NCI-H2081 treated with DMSO at 0.1 percent for 48 hours (cell line): ENCODE data around the gene PDGFD.

Source experiments
- DNase-seq: peaks from one replicate; lab custom pipeline; 2025; lab: John Stamatoyannopoulos, UW

The PDGFD gene

GRCh38 chr11:104145062-104145461 is 18.9 kb downstream of the PDGFD start:
- DNase-seq = no peak

DNA sequence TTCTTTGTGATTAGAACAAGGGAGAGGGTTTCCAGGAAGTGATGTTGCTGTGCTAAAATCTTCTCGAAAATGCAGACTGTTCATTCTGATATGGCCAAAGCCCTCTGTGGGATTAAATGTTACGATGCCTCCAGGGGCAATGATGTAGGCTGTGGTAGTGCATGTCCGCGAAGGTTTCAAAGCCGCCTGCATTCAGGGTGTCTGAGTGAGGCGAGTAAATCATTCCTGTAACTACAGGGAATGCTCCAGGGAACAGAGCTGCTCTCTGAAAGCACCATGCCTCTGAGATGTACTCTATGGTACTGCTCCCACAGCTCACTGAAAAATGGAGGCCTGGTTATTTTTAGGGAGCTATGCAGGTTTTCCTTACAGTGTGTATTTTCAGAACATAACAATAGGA is 21.2 kb downstream of the PDGFD start:
- no peak for DNase-seq

- no peak for DNase-seq
Measured at GRCh38 chr11:104136861-104137260, 27.1 kb downstream of the PDGFD start.

- DNase-seq = no peak
Measured at GRCh38 chr11:104134745-104135144, 29.2 kb downstream of the PDGFD start.

DNA sequence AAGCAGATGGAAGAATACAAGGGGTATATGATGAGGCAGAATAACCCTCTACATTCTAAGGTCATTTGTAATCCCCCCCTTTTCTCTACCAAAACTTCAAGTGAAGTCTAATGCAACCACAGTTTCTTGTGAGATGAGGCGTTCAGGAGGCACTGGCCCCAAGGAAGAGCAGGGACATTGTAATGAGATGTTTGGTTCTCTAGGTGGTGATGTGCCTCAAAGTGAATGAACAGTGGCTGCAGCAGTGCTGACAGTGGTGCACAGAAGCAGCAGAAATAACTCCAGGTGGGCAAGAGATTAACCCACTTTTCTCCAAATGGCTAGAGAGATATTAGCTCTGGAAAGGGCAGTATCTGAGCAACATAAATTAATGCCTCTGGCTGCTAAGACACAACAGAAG is 33.8 kb downstream of the PDGFD start:
- no peak for DNase-seq

GRCh38 chr11:104129145-104129544 is 34.8 kb downstream of the PDGFD start:
- no peak for DNase-seq

- DNase-seq = no peak
Measured at GRCh38 chr11:104127828-104128227, 36.1 kb downstream of the PDGFD start.

DNA sequence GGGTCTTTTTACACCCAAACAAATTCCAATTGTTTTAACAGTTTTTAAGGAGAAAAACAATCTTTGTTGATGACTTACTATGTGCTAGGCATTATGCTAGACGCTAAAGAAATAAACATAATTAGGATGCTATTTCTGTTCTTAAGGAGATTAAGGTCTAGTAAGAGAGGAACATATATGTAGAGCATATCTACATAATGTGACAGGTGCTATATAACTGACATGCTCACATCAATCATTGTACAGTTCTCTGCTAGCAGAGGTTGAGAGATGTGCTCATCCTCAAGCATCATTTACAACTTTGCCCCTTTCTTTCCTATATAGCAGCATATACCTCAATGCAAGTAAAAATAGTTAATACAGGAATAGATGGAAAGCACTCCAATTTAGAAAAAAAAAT is 37.5 kb downstream of the PDGFD start:
- no peak for DNase-seq

DNA sequence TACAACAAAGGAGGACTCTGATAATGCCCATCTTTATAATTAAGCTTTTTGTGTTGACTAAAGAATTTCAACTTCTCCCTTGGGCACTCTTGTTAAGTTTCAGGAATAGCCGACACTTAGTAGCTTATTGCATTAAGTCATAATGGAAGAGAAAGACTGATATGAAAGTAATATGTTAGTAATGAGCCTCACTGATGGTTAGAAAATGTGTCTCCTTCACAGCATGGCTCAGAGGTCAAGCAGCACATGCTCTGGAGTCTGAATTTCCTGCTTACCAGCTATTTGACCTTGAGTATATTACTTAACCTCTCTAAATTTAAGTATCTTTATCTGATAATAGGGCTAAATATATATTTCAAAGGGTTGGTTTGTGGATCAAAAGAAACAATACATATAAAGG is 39.0 kb downstream of the PDGFD start:
- DNase-seq = no peak

DNA sequence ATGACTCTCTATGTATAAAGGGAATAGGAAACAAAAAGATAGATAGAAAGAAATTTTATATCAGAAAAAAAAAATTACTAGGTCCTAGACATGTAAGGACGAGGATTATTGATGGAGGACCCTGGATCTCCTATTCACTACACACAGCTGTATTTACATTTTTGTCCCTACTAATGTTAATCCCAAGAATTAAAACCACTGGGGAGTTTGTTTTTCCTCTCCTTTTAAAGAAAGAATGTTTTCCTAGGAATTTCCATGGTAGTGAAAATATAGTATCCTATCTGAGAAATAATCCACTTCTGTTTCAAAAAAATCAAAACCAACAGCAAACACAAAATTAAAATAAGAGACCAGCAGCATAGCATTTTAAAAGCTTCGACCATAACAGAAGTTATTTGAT is 41.1 kb downstream of the PDGFD start:
- no peak for DNase-seq

- peak; percentile 55 for DNase-seq
Measured at GRCh38 chr11:104122011-104122635, 41.8 kb downstream of the PDGFD start.

DNA sequence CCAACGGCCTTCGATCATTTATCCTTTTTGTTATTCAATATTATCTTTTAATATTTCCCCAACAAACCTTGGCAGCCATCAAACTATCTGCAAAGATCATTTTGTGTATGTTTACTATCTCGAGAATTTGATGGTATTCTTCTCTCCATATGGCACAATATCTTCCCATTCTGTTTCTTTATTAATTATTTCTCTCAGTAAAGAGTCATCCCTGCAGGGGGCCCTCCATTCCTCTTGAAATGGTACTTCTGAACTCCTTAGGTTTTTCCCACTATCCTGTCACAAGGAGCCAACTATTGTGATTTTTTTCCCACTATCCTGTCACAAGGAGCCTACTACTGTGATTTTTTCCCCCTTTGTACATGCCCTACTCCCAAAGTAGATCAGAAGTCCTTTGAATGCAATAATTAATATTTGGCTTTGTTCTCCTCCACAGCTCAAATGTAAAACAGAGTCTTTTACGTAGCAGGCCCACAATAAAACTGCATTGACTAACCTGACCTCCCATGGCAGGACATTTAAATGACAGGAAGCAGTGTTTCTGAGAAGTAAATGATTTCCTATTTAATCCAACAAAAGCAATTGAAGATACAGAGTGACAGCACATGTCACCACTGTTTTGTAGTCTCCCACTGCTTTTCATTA is 43.3 kb downstream of the PDGFD start:
- DNase-seq = peak; percentile 37

- no peak for DNase-seq
Measured at GRCh38 chr11:104118105-104118744, 45.7 kb downstream of the PDGFD start.

DNA sequence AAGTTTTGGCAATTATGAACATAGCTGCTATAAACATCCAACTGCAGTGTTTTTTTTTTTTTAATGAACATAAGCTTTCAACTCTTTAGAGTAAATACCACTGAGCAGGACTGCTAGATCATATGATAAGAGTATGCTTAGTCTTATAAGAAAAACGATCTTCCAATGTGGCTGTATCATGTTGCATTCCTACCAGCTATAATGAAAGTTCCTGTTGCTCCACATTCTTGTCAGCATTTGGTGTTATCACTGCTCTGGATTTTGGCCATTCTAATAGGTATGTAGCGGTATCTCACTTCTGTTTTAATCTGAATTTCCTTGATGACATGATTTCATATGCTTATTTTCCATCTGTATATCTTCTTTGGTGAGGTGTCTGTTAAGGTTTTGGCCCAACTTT is 50.4 kb downstream of the PDGFD start:
- no peak for DNase-seq

- DNase-seq = no peak
Measured at GRCh38 chr11:104106136-104106754, 57.7 kb downstream of the PDGFD start.

GRCh38 chr11:104105155-104105554 is 58.8 kb downstream of the PDGFD start:
- no peak for DNase-seq

- DNase-seq = no peak
Measured at GRCh38 chr11:104104664-104105063, 59.3 kb downstream of the PDGFD start.

DNA sequence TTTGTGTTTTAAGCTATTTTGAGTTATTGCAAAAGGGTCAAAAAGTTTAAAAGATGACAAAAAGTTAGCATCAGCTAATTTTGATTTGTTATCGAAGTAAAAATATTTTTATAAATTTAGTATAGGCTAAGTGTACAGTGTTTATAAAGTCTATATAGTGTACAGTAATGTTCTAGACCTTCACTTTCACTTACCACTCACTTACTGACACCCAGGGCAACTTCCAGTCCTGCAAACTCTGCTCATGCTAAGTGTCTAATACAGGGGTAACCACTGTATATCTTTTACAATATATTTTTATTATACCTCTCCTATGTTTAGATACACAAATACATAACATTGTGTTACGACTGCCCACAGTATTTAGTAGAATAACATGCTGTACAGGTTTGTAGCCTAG is 59.7 kb downstream of the PDGFD start:
- no peak for DNase-seq

DNA sequence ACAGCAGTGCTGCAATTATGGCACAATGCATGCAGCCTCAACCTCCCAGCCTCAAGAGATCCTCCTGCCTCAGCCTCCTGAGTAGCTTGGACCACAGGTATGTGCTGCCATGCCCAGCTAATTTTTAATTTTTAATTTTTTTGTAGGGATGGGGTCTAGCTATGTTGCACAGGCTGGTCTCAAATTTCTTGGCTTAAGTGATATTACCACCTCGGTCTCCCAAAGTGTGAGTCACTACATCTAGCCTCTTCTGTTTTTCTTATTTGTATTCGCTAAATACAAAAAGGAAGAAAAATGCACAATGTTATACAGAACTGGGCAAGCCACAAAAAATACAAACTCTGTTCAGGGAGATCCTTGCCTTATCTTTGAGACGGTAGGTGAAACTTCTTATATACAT is 65.4 kb downstream of the PDGFD start:
- no peak for DNase-seq

- no peak for DNase-seq
Measured at GRCh38 chr11:104098132-104098531, 65.8 kb downstream of the PDGFD start.

DNA sequence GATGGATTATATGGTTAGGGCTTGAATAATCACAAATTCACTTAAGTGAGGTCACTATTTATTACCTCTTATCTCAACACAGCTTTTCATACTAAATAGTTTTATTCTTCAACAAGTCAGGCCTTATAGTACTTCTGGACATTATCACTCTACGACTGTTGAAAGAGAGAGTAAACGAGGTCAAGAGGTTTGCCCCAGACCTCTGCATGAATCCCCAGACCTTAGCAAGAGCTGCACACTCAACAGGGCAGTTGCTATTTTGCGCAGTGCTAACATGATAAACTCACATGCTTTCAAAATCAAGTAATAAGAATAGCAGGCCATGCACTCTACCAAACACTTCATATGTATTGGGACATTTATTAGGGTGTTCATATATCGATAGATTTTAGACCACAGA is 67.0 kb downstream of the PDGFD start:
- no peak for DNase-seq

DNA sequence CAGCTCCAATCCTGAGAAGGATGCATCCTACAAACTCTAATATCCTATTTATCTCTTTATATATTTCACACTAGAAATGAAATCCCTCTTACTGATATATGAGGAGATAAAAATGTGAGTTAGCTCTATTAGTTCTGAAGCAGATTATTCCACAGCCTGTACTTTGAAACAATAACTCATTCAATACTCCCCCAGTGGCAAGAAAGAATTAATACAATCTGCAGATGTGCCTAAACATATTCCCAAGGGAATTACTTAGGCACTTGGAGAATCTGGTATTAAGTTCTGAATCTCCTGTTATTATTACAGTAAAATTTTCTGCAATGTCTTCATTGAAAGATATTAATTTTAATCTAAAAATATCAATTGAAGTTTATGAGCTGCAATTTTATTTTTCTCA is 68.2 kb downstream of the PDGFD start:
- no peak for DNase-seq

DNA sequence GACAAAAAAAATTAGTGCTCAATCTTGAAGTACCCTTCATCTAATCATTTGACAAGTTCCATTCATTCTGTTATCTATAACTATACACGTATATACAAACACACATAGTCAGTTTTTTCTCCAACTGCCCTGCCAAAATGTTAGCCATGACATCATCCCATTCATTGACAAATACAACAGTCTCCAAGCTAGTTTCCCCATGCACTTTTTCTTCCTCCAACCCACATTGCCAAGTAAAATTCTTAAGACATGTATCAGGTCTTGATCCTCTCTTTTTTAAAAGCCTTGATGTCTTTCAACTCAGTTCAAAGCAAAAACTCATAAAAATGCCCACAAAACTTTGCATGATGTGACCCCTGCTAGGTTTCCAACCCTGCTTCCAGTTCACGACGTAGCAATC is 69.4 kb downstream of the PDGFD start:
- DNase-seq = no peak
